Glomerular visceral epithelial cell (primary cell): ENCODE data around the gene NUTM1.

Experiments used
- DNase-seq: peaks from one replicate; pipeline ENCODE4 v3.0.0-alpha.2; 2016; ENCODE audit errors: extremely low spot score

NUTM1 gene

GRCh38 chr15:34342737-34343575 lies at the start of gene NUTM1, which contains the start of gene NOP10:
Gene NUTM1, plus strand, starts transcription at chr15:34343315. Its CDS starts 382 bp downstream, at chr15:34343697.
Gene NOP10, minus strand, starts transcription at chr15:34343136. Its CDS starts 63 bp downstream, at chr15:34343073.
- DNase-seq: peak; percentile 93

GRCh38 chr15:34297059-34297458 lies 46.1 kb upstream of the NUTM1 start:
- no peak for DNase-seq

- DNase-seq: no peak
These were observed 42.1 kb upstream of the NUTM1 start for GRCh38 chr15:34301058-34301457.

GRCh38 chr15:34304613-34305012 lies 38.5 kb upstream of the NUTM1 start:
- DNase-seq: no peak

GRCh38 chr15:34311563-34311962 lies 31.6 kb upstream of the NUTM1 start:
- no peak for DNase-seq

GRCh38 chr15:34314491-34315490 lies 28.3 kb upstream of the NUTM1 start:
- DNase-seq: no peak

GRCh38 chr15:34318277-34319079 lies 24.6 kb upstream of the NUTM1 start:
- peak; percentile 76 for DNase-seq

- no peak for DNase-seq
These were observed 19.9 kb upstream of the NUTM1 start for GRCh38 chr15:34323217-34323616.

- DNase-seq: no peak
These were observed 18.2 kb upstream of the NUTM1 start for GRCh38 chr15:34324933-34325332.

- DNase-seq: no peak
These were observed 17.7 kb upstream of the NUTM1 start for GRCh38 chr15:34325368-34325767.

GRCh38 chr15:34327906-34328305 lies 15.2 kb upstream of the NUTM1 start:
- DNase-seq: no peak

GRCh38 chr15:34329006-34329405 lies 14.1 kb upstream of the NUTM1 start:
- no peak for DNase-seq

- DNase-seq: no peak
These were observed 12.8 kb upstream of the NUTM1 start for GRCh38 chr15:34330279-34330678.

GRCh38 chr15:34331809-34332208 lies 11.3 kb upstream of the NUTM1 start:
- DNase-seq: no peak

- no peak for DNase-seq
These were observed 10.5 kb upstream of the NUTM1 start for GRCh38 chr15:34332553-34333120.

GRCh38 chr15:34334672-34335071 lies 8.4 kb upstream of the NUTM1 start:
- DNase-seq: no peak

- DNase-seq: no peak
These were observed 7.7 kb upstream of the NUTM1 start for GRCh38 chr15:34335176-34336032.

GRCh38 chr15:34336231-34336990 lies 6.7 kb upstream of the NUTM1 start:
- DNase-seq: no peak

GRCh38 chr15:34336991-34337556 lies 6.0 kb upstream of the NUTM1 start:
- no peak for DNase-seq
